T-cell (primary cell): ENCODE measurements around the gene TWIST2. TPM values are rescaled to one million over a fixed set of nuclear protein-coding genes. Genes with fewer than 3 reads are reported as not detected.

ENCODE experiments used
- ATAC-seq, 4 experiments: fragments of 200-7000 bp in 3 of 4; fragments of 150-1000 bp in 1 of 4; cut with Tn5 transposase; replicated peaks in 1 of 4; 1 replicate in 3 of 4; 2 replicates in 1 of 4; pipeline ENCODE4 v1.10.0; 2021; ENCODE audit warnings: moderate library complexity in 3 of 4, mild to moderate bottlenecking in 2 of 4, moderate number of reproducible peaks in 1 of 4
- CTCF ChIA-PET, 2 donors: fragments of 300-600 bp; sonication (Branson Sonifier 250); formaldehyde crosslinking; loops; one replicate each; lab custom pipeline; 2022; ENCODE audit warnings: antibody characterized with exemption in 2 of 2; lab: Charles Lee
- POLR2A ChIA-PET, 2 donors: fragments of 300-600 bp; sonication (Branson Sonifier 250); formaldehyde crosslinking; loops; one replicate each; lab custom pipeline; 2022; ENCODE audit warnings: antibody characterized with exemption in 2 of 2; lab: Charles Lee
- DNase-seq, 35 experiments: peaks; one replicate each; pipeline versions ENCODE4 v3.0.0 to v3.0.0-alpha.2; 2013 to 2023
- H3K27ac ChIP-seq: one replicate; pipeline ENCODE4 v1.5.1; 2013; ENCODE audit warnings: low read length
- H3K27me3 ChIP-seq, 2 experiments: replicated peaks in 1 of 2; 1 replicate in 1 of 2; 2 replicates in 1 of 2; pipeline versions ENCODE4 v1.6.1 to v1.7.0; 2013; ENCODE audit warnings: low read length in 1 of 2, mixed read lengths in 1 of 2; ENCODE audit not compliant: control insufficient read depth in 2 of 2, insufficient read depth in 2 of 2; ENCODE audit errors: extremely low read depth in 1 of 2
- H3K36me3 ChIP-seq, 2 donors: 1 replicate in 1 of 2; 2 replicates in 1 of 2; pipeline versions ENCODE4 v1.6.1 to v1.7.0; 2013; ENCODE audit warnings: low read length in 1 of 2; ENCODE audit not compliant: control insufficient read depth in 2 of 2, insufficient read depth in 1 of 2; ENCODE audit errors: extremely low read depth in 1 of 2
- H3K4me1 ChIP-seq, 2 experiments: 1 replicate in 1 of 2; 2 replicates in 1 of 2; pipeline versions ENCODE4 v1.6.1 to v1.7.0; 2013; ENCODE audit warnings: low read length in 2 of 2, mixed read lengths in 1 of 2; ENCODE audit not compliant: insufficient read depth in 2 of 2, control insufficient read depth in 1 of 2; ENCODE audit errors: extremely low read depth in 1 of 2
- H3K4me3 ChIP-seq, 2 donors: 1 replicate in 1 of 2; 2 replicates in 1 of 2; pipeline versions ENCODE4 v1.5.1 to v1.7.0; 2013; ENCODE audit warnings: mild to moderate bottlenecking in 2 of 2, low read length in 1 of 2, moderate library complexity in 1 of 2; ENCODE audit not compliant: control insufficient read depth in 1 of 2; ENCODE audit errors: extremely low read depth in 1 of 2
- H3K9me3 ChIP-seq: 2 replicates; pipeline ENCODE4 v1.7.0; 2013
- H3K27ac Mint-ChIP-seq, 2 donors: one replicate each; pipeline ENCODE4 v1.8.0; 2020 to 2021; ENCODE audit warnings: mild to moderate bottlenecking in 2 of 2, mixed read lengths in 2 of 2
- H3K27me3 Mint-ChIP-seq, 2 donors: one replicate each; pipeline ENCODE4 v1.8.0; 2021 to 2022; ENCODE audit warnings: mixed read lengths in 2 of 2
- H3K36me3 Mint-ChIP-seq: one replicate; pipeline ENCODE4 v1.8.0; 2021; ENCODE audit warnings: mixed read lengths
- H3K4me1 Mint-ChIP-seq, 3 donors: one replicate each; pipeline ENCODE4 v1.8.0; 2020 to 2022; ENCODE audit warnings: mixed read lengths in 3 of 3, mild to moderate bottlenecking in 1 of 3
- H3K4me3 Mint-ChIP-seq, 3 donors: one replicate each; pipeline ENCODE4 v1.8.0; 2020 to 2022; ENCODE audit warnings: mild to moderate bottlenecking in 3 of 3, mixed read lengths in 3 of 3, moderate library complexity in 3 of 3
- H3K9me3 Mint-ChIP-seq, 3 donors: one replicate each; pipeline ENCODE4 v1.8.0; 2020 to 2022; ENCODE audit warnings: mixed read lengths in 3 of 3
- WGBS: methylation state at CpG from one replicate; pipeline ENCODE4 v1.1.5; 2013; ENCODE audit warnings: missing lambda C conversion rate; ENCODE audit not compliant: insufficient coverage; 5-methylcytosine and 5-hydroxymethylcytosine counted together
- total RNA-seq, 35 experiments: library from RNA in 6 of 35; stranded (reverse) in 6 of 35; fragments of 120-200 nt in 1 of 35; gene quantifications; one replicate each; pipeline versions ENCODE4 v1.2.1 to v1.2.4 and lab custom pipeline; 2013 to 2026

TWIST2 gene
- total RNA-seq, 5 donors from 2014 or later (not counting 1 experiment from before 2014, with no cell fraction given): not detected

DNA sequence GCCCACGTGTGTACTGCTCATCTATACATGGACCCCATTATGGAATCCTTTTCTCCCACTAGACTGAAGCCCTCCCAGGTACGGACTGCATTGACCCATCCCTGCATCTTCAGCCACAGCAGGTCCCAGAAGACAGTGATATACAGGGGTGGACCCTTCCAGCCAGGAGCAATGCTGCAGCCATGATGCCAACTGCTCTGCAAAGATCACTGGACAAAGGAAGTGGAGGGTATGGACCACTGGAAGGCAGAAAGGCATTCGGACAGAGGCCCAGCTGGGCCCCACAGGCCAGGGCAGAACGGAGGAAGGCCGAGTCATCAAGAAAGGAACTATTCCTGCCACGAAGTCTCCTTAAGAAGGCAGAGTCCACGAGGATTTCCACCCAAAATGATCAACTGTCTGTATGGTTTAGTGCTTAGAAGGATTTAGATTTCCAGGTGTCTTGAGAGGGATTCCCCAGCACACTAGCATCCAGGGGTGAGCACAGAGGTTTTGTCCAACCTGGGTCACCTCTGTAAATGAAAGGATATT lies 93.4 kb downstream of the TWIST2 start:
- no peak overlapping the region for H3K27ac Mint-ChIP-seq
- Histone ChIP-seq H3K27me3 (peaks cover 0 to 19% of the 10 kb centered on the region in 2 experiments), H3K9me3 (no peaks in the 10 kb centered on the region), H3K4me3 (no peak overlapping the region), H3K4me1 (no peaks in the 10 kb centered on the region), H3K36me3 (no peaks in the 10 kb centered on the region), H3K27ac (no peak overlapping the region)
- no peaks in the 10 kb centered on the region for H3K4me1 Mint-ChIP-seq
- no peak for ATAC-seq
- POLR2A ChIA-PET: interaction anchor here in 1 of 2 donors (0.6 kb wide), 1 partner anchor 16 kb away, joined by 5 read pairs; no protein-coding TSS in a partner anchor
- H3K4me3 Mint-ChIP-seq: no peak overlapping the region
- CTCF ChIA-PET: no interaction called here
- 39% methylated on average over 7 of the region's 7 CpGs for WGBS
- no peaks in the 10 kb centered on the region for H3K9me3 Mint-ChIP-seq
- no peak for DNase-seq
- no peaks in the 10 kb centered on the region for H3K36me3 Mint-ChIP-seq
- H3K27me3 Mint-ChIP-seq: peaks cover 4 to 9% of the 10 kb centered on the region in 2 donors

DNA sequence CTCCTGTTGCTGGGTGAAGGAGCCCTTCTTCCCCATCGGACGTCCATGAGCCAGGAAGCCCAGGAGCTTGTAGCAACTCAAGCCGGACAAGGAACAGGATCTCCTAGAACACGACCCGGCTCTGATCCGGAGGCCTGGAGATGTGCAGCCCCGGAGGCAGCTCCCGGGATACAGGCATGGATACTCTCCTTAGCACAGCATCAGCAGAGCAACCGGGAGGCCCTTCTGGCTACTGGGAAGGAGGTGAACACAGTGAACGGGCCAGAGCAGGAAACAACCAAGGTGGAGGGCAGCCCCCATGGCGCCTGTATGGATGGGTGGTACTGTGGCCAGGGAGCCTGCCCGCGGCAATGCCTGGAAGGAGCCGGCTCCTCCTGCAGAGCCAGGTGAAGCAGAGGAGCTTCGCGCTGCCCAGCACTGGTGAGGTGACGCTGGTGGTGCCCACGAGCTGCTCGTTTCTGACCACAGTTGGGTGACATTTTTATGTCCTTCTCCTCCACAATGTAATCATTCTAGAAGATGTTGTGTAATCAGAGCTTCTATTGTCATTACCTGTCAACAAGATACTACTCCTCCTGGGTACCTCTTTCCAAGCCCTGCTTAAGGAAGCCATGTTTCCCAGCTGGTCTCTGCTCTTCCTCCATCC lies 94.3 kb downstream of the TWIST2 start:
- ChIA-PET POLR2A (interaction anchor here in 1 of 2 donors (0.6 kb wide), 1 partner anchor 15 kb away, joined by 5 read pairs; no protein-coding TSS in a partner anchor), CTCF (no interaction called here)
- Mint-ChIP-seq H3K27ac (no peak overlapping the region), H3K9me3 (no peaks in the 10 kb centered on the region), H3K4me1 (no peaks in the 10 kb centered on the region), H3K36me3 (no peaks in the 10 kb centered on the region), H3K4me3 (no peak overlapping the region), H3K27me3 (peaks cover 4 to 9% of the 10 kb centered on the region in 2 donors)
- no peak overlapping the region for H3K27ac ChIP-seq
- H3K4me3 ChIP-seq: no peak overlapping the region
- WGBS: 87% methylated on average over 9 of the region's 19 CpGs
- ATAC-seq: no peak
- H3K9me3 ChIP-seq: no peaks in the 10 kb centered on the region
- no peak for DNase-seq
- H3K36me3 ChIP-seq: no peaks in the 10 kb centered on the region
- H3K27me3 ChIP-seq: peaks cover 0 to 16% of the 10 kb centered on the region in 2 experiments
- H3K4me1 ChIP-seq: peaks cover 0 to under 1% of the 10 kb centered on the region in 2 experiments

DNA sequence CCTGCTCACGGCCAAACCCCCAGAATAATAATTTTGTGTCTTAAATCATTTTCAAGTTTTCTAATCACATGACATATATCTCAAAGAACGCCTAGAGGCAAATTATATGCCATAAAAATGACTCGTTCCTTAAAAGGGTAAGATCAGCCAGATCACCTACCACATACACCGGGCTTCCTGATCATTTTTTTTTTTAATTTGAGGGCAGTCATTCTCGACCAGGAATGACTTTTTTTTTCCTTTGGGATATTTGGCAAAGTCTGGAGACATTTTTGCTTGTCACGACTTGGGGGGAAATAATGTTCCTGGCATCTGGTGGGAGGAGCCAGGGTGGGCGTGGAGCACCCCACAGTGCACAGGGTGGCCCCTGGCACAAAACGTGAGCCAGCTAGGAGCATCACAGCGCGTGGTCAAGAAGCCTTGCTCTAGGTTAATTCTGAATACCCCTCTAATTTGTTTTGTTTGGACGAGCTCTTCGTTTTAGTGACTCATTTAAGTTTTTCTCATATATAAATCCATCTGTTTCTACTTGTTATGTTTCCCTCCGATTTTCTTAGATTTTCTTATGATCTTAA lies 94.9 kb downstream of the TWIST2 start:
- no peak for ATAC-seq
- H3K27me3 ChIP-seq: peaks cover 0 to 16% of the 10 kb centered on the region in 2 experiments
- CTCF ChIA-PET: no interaction called here
- H3K9me3 ChIP-seq: no peaks in the 10 kb centered on the region
- Mint-ChIP-seq H3K27ac (no peak overlapping the region), H3K4me3 (no peak overlapping the region), H3K27me3 (peaks cover 4 to 9% of the 10 kb centered on the region in 2 donors), H3K4me1 (peaks cover 0 to 3% (median 3%) of the 10 kb centered on the region in 3 donors), H3K36me3 (no peaks in the 10 kb centered on the region), H3K9me3 (no peaks in the 10 kb centered on the region)
- no peak overlapping the region for H3K27ac ChIP-seq
- WGBS: 42% methylated on average over 5 of the region's 13 CpGs
- H3K4me1 ChIP-seq: peaks cover 0 to 5% of the 10 kb centered on the region in 2 experiments
- DNase-seq: no peak
- no peaks in the 10 kb centered on the region for H3K36me3 ChIP-seq
- H3K4me3 ChIP-seq: no peak overlapping the region
- POLR2A ChIA-PET: no interaction called here

DNA sequence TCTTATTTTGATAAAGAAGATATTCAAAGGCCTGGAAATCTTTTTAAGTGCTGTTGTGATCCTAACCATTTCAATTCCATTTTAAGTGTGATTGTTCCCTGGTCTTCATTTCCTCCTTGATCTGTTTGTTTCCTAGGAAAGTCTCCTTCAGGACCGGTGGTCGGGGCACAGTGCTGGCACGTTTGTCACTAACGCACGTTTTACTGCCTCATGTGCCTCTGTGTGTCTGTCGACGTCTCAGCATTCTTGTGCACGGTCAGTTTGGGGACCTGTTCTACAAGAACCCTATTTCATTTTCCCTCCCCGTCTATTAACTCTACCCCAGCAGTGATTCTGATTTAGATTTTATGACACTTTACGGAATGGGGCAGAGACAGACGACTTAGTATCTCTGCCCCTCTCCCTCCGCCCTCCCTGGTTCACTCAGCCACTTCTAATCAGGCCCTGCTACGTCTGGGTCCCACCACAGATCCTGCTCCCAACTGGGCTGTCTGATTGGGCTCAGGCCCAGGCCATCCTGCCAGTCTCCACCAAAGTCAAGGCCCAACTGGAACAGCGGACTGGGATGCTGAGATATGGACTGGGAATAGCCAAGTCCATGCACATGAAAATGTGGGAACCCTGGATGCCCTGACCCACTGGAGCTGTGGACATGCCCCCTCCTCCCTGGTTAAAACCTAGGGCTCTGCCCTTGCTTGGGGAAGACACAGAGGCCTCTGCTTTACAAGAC lies 95.6 kb downstream of the TWIST2 start:
- Mint-ChIP-seq H3K27ac (no peak overlapping the region), H3K4me1 (peaks cover 5 to 10% (median 9%) of the 10 kb centered on the region in 3 donors), H3K9me3 (no peaks in the 10 kb centered on the region), H3K36me3 (no peaks in the 10 kb centered on the region), H3K4me3 (no peak overlapping the region), H3K27me3 (peaks cover 4 to 9% of the 10 kb centered on the region in 2 donors)
- ChIA-PET POLR2A (no interaction called here), CTCF (no interaction called here)
- no peak overlapping the region for H3K4me3 ChIP-seq
- no peak overlapping the region for H3K27ac ChIP-seq
- H3K27me3 ChIP-seq: peaks cover 0 to 16% of the 10 kb centered on the region in 2 experiments
- DNase-seq (no peak), ATAC-seq (no peak)
- H3K4me1 ChIP-seq: peaks cover 0 to 12% of the 10 kb centered on the region in 2 experiments
- WGBS: 67% methylated on average over 12 of the region's 14 CpGs
- no peaks in the 10 kb centered on the region for H3K9me3 ChIP-seq
- no peaks in the 10 kb centered on the region for H3K36me3 ChIP-seq

DNA sequence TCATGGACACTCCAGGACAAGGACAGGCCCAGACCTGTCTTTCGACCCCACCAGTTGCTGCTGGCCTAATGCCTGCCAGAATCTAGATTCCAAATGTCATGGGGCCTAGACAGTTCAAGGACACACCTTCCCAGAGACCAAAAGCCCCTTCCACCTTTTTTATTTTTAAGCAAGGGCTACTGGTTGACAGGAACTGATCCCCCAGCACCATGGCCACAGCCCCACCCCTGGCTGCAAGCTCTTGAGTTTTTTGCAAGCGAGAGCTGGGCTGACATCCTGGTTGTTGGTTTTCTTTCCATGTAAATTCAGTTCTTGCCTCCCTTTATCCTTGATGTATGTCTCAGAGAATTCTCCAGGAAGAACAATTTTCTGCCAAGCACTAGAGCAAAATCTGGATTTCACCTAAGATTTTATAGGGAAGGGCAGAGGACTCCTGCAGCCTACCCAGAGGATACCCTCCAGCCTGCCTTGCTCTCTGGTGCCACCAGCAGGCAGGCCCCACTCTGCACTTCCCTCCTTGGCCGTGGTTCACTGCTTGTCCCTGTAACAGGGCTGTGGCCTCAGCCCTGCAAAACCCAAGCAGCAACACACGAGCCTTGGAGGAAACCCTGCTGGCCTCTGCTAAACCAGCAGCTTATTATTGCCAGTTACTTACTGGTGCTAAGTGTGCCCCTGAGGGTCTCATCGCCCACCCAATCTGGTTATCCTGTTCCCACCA lies 97.7 kb downstream of the TWIST2 start:
- Mint-ChIP-seq H3K27me3 (peaks cover 8 to 9% of the 10 kb centered on the region in 2 donors), H3K4me3 (no peak overlapping the region), H3K9me3 (no peaks in the 10 kb centered on the region), H3K36me3 (no peaks in the 10 kb centered on the region), H3K27ac (no peak overlapping the region), H3K4me1 (peaks cover 6 to 12% (median 11%) of the 10 kb centered on the region in 3 donors)
- H3K36me3 ChIP-seq: no peaks in the 10 kb centered on the region
- ChIA-PET POLR2A (no interaction called here), CTCF (no interaction called here)
- peaks cover 0 to 28% of the 10 kb centered on the region in 2 experiments for H3K27me3 ChIP-seq
- no peak overlapping the region for H3K27ac ChIP-seq
- peaks cover 0 to 12% of the 10 kb centered on the region in 2 experiments for H3K4me1 ChIP-seq
- ATAC-seq (peak in 1 of 4 experiments; percentile 41), DNase-seq (peak in 2 of 35 experiments; percentile 11 to 19)
- WGBS: 0% methylated on average over 2 of the region's 5 CpGs
- H3K9me3 ChIP-seq: no peaks in the 10 kb centered on the region
- H3K4me3 ChIP-seq: no peak overlapping the region
